Thymus (tissue), 11 donors: ENCODE measurements around the gene NLRP10. TPM values are rescaled to one million over a fixed set of nuclear protein-coding genes. Genes with fewer than 3 reads are reported as not detected.
A peak's percentile ranks its signal among the peaks of the same experiment; 100 is the strongest.
"Not testable (repeated sequence)": the region's sequence is repeated elsewhere in the genome, so short reads cannot be mapped to it uniquely, and the experiment has no call there.

ENCODE experiments used
- DNase-seq, 9 donors: peaks; one replicate each; pipeline ENCODE4 v3.0.0-alpha.2; 2013; ENCODE audit warnings: low spot score in 9 of 9, low read depth in 6 of 9, missing footprints in 1 of 9
- H3K27ac ChIP-seq, 2 donors: one replicate each; pipeline ENCODE4 v1.5.1; 2013; ENCODE audit warnings: control low read depth in 1 of 2, low read depth in 1 of 2, low read length in 1 of 2, mild to moderate bottlenecking in 1 of 2, moderate library complexity in 1 of 2
- H3K27me3 ChIP-seq, 2 donors: one replicate each; pipeline ENCODE4 v1.5.1; 2013; ENCODE audit warnings: low read length in 1 of 2; ENCODE audit not compliant: control insufficient read depth in 2 of 2, insufficient read depth in 1 of 2
- H3K36me3 ChIP-seq, 2 donors: one replicate each; pipeline ENCODE4 v1.5.1; 2013; ENCODE audit warnings: low read length in 1 of 2, mild to moderate bottlenecking in 1 of 2, moderate library complexity in 1 of 2; ENCODE audit not compliant: control insufficient read depth in 2 of 2, insufficient read depth in 2 of 2
- H3K4me1 ChIP-seq, 2 donors: one replicate each; pipeline ENCODE4 v1.5.1; 2013; ENCODE audit warnings: low read length in 2 of 2; ENCODE audit not compliant: control insufficient read depth in 2 of 2, insufficient read depth in 2 of 2
- H3K4me3 ChIP-seq, 2 donors: one replicate each; pipeline ENCODE4 v1.5.1; 2013; ENCODE audit warnings: low read length in 2 of 2, control low read depth in 1 of 2, mild to moderate bottlenecking in 1 of 2
- H3K9me3 ChIP-seq, 2 donors: one replicate each; pipeline ENCODE4 v1.5.1; 2013; ENCODE audit warnings: low read length in 1 of 2, mild to moderate bottlenecking in 1 of 2; ENCODE audit not compliant: control insufficient read depth in 2 of 2, insufficient read depth in 1 of 2
- WGBS: extraction: QIAGEN DNeasy Blood & Tissue Kit; methylation state at CpG from one replicate; pipeline ENCODE4 v1.1.7; 2013; 5-methylcytosine and 5-hydroxymethylcytosine counted together
- polyA plus RNA-seq: library from polyadenylated mRNA; stranded (reverse); fragments of 200-250 nt; gene quantifications from one replicate; pipeline ENCODE4 v1.2.3, GENCODE V29; 2013
- total RNA-seq: library from RNA; stranded (reverse); fragments of 120-200 nt; gene quantifications from one replicate; pipeline ENCODE4 v1.2.4, GENCODE V29; 2013
- donor health status: healthy.

NLRP10 gene
- total and polyA plus RNA-seq, 2 donors, result 0.21 TPM; not detected in 1

- H3K4me3 ChIP-seq, result no peak overlapping the region
- no peak for DNase-seq
- H3K9me3 ChIP-seq, result no peaks in the 10 kb centered on the region
- H3K27me3 ChIP-seq, result no peaks in the 10 kb centered on the region
- WGBS, result 83% methylated on average over 7 of the region's 7 CpGs
- no peaks in the 10 kb centered on the region for H3K4me1 ChIP-seq
- no peak overlapping the region for H3K27ac ChIP-seq
- H3K36me3 ChIP-seq, result peaks cover 2 to 7% of the 10 kb centered on the region in 2 donors
These were observed 37.9 kb upstream of the NLRP10 start for GRCh38 chr11:8003187-8003586.

GRCh38 chr11:8002676-8003075 lies 37.4 kb upstream of the NLRP10 start:
- DNase-seq, result no peak
- H3K4me1 ChIP-seq, result no peaks in the 10 kb centered on the region
- peaks cover 4 to 11% of the 10 kb centered on the region in 2 donors for H3K36me3 ChIP-seq
- WGBS, result 83% methylated on average over 1 of the region's 1 CpG
- no peak overlapping the region for H3K4me3 ChIP-seq
- H3K9me3 ChIP-seq, result no peaks in the 10 kb centered on the region
- H3K27me3 ChIP-seq, result no peaks in the 10 kb centered on the region
- no peak overlapping the region for H3K27ac ChIP-seq

GRCh38 chr11:8000390-8000789 lies 35.1 kb upstream of the NLRP10 start:
- Histone ChIP-seq H3K4me3 (no peak overlapping the region), H3K4me1 (no peaks in the 10 kb centered on the region), H3K36me3 (peaks cover 16 to 29% of the 10 kb centered on the region in 2 donors), H3K27ac (no peak overlapping the region), H3K9me3 (no peaks in the 10 kb centered on the region), H3K27me3 (no peaks in the 10 kb centered on the region)
- WGBS, result 89% methylated on average over 5 of the region's 5 CpGs
- DNase-seq, result no peak

- H3K9me3 ChIP-seq, result no peaks in the 10 kb centered on the region
- no peak overlapping the region for H3K4me3 ChIP-seq
- H3K4me1 ChIP-seq, result no peaks in the 10 kb centered on the region
- WGBS, result 97% methylated on average over 10 of the region's 10 CpGs
- DNase-seq, result no peak
- H3K36me3 ChIP-seq, result peaks cover 22 to 35% of the 10 kb centered on the region in 2 donors
- H3K27ac ChIP-seq, result no peak overlapping the region
- H3K27me3 ChIP-seq, result no peaks in the 10 kb centered on the region
These were observed 34.5 kb upstream of the NLRP10 start for GRCh38 chr11:7999795-8000194.

GRCh38 chr11:7994581-7995278 lies 29.5 kb upstream of the NLRP10 start:
- WGBS, result 91% methylated on average over 6 of the region's 6 CpGs
- H3K4me3 ChIP-seq, result no peak overlapping the region
- DNase-seq, result no peak
- no peaks in the 10 kb centered on the region for H3K9me3 ChIP-seq
- no peaks in the 10 kb centered on the region for H3K4me1 ChIP-seq
- no peaks in the 10 kb centered on the region for H3K27me3 ChIP-seq
- H3K36me3 ChIP-seq, result peaks cover 56 to 74% of the 10 kb centered on the region in 2 donors
- no peak overlapping the region for H3K27ac ChIP-seq

GRCh38 chr11:7987560-7987883 lies 22.3 kb upstream of the NLRP10 start:
- WGBS, result under 1% methylated on average over 9 of the region's 13 CpGs
- Histone ChIP-seq H3K4me1 (peaks cover 10 to 16% of the 10 kb centered on the region in 2 donors), H3K36me3 (peaks cover 14 to 18% of the 10 kb centered on the region in 2 donors), H3K4me3 (peak overlapping the region; percentile 60 to 61)
- DNase-seq, result peak in 1 of 9 donors; percentile 5
- not testable (repeated sequence) for H3K27me3 ChIP-seq, H3K27ac ChIP-seq, H3K9me3 ChIP-seq

- peaks cover 0 to 2% of the 10 kb centered on the region in 2 donors for H3K27me3 ChIP-seq
- peaks cover 10 to 16% of the 10 kb centered on the region in 2 donors for H3K4me1 ChIP-seq
- peak within 1 kb of the TSS; percentile 67 to 72 for H3K27ac ChIP-seq
- H3K36me3 ChIP-seq, result peaks cover 9 to 13% of the 10 kb centered on the region in 2 donors
- DNase-seq, result peak; percentile 91 to 100 (median 99)
- 1% methylated on average over 47 of the region's 47 CpGs for WGBS
- H3K4me3 ChIP-seq, result peak within 1 kb of the TSS; percentile 60 to 61
- no peaks in the 10 kb centered on the region for H3K9me3 ChIP-seq
These were observed 21.7 kb upstream of the NLRP10 start, which contains the start of gene EIF3F for GRCh38 chr11:7986768-7987559. TSS of gene EIF3F (plus strand) at chr11:7987337. CDS start at chr11:7987353, 16 bp downstream.

- WGBS, result 93% methylated on average over 7 of the region's 7 CpGs
- no peaks in the 10 kb centered on the region for H3K9me3 ChIP-seq
- DNase-seq, result no peak
- H3K4me1 ChIP-seq, result peaks cover 10 to 14% of the 10 kb centered on the region in 2 donors
- no peak overlapping the region for H3K4me3 ChIP-seq
- peaks cover 0 to 2% of the 10 kb centered on the region in 2 donors for H3K27me3 ChIP-seq
- H3K27ac ChIP-seq, result no peak overlapping the region
- H3K36me3 ChIP-seq, result peaks cover 0 to 1% of the 10 kb centered on the region in 2 donors
These were observed 18.8 kb upstream of the NLRP10 start for GRCh38 chr11:7983832-7984590.
